Loucy (cell line): Measurements from ENCODE around the gene SEC14L1.

Source experiments
- H2AFZ ChIP-seq: fragments of 200-600 bp; sonication (generic); 2 replicates; pipeline ENCODE4 v1.6.0; 2016; ENCODE audit warnings: antibody characterized with exemption, mild to moderate bottlenecking, low read length, moderate library complexity
- H3F3A ChIP-seq: fragments of 200-600 bp; 2 replicates; pipeline ENCODE4 v1.6.0; 2016; ENCODE audit warnings: antibody characterized with exemption, low read depth, mild to moderate bottlenecking
- H3K27me3 ChIP-seq: fragments of 200-600 bp; sonication (generic); 2 replicates; pipeline ENCODE4 v1.6.1; 2014; ENCODE audit warnings: low read length, mild to moderate bottlenecking; ENCODE audit not compliant: insufficient read depth, poor library complexity, severe bottlenecking
- H3K36me3 ChIP-seq: fragments of 200-600 bp; sonication (generic); 2 replicates; pipeline ENCODE4 v1.6.1; 2016; ENCODE audit warnings: low read length; ENCODE audit not compliant: insufficient read depth
- H3K4me1 ChIP-seq: fragments of 200-600 bp; sonication (generic); 2 replicates; pipeline ENCODE4 v1.5.1; 2014; ENCODE audit warnings: low read length, mild to moderate bottlenecking; ENCODE audit not compliant: insufficient read depth, poor library complexity, severe bottlenecking
- H3K4me2 ChIP-seq: fragments of 200-600 bp; sonication (generic); 2 replicates; pipeline ENCODE4 v1.6.0; 2014; ENCODE audit warnings: antibody characterized with exemption, low read length, low read depth, mild to moderate bottlenecking; ENCODE audit not compliant: poor library complexity, severe bottlenecking
- H3K4me3 ChIP-seq: fragments of 200-600 bp; sonication (generic); 2 replicates; pipeline ENCODE4 v1.5.1; 2014; ENCODE audit warnings: low read length, mild to moderate bottlenecking, mixed read lengths; ENCODE audit not compliant: poor library complexity, severe bottlenecking
- H3K79me2 ChIP-seq: fragments of 200-600 bp; sonication (generic); 2 replicates; pipeline ENCODE4 v1.6.1; 2014; ENCODE audit warnings: low read length; ENCODE audit not compliant: insufficient read depth
- H3K9ac ChIP-seq: fragments of 200-600 bp; sonication (generic); 2 replicates; pipeline ENCODE4 v1.6.0; 2014; ENCODE audit warnings: mild to moderate bottlenecking, low read depth, low read length, moderate library complexity; ENCODE audit not compliant: poor library complexity, severe bottlenecking
- H3K9me2 ChIP-seq: fragments of 200-600 bp; sonication (generic); replicated peaks from 2 replicates; pipeline ENCODE4 v1.6.1; 2016; ENCODE audit warnings: low read depth, low read length, mixed read lengths
- H3K9me3 ChIP-seq: fragments of 200-600 bp; sonication (generic); 2 replicates; pipeline ENCODE4 v1.6.1; 2014; ENCODE audit warnings: mild to moderate bottlenecking, antibody characterized with exemption, low read length, low read depth; ENCODE audit not compliant: insufficient read depth
- H4K20me1 ChIP-seq: fragments of 200-600 bp; sonication (generic); 2 replicates; pipeline ENCODE4 v1.6.0; 2014; ENCODE audit warnings: antibody characterized with exemption, low read length, mild to moderate bottlenecking; ENCODE audit not compliant: insufficient read depth, poor library complexity, severe bottlenecking
- EZH2phosphoT487 ChIP-seq: fragments of 200-600 bp; IDR thresholded peaks from 2 replicates; pipeline ENCODE4 v1.6.1; 2018; ENCODE audit warnings: antibody characterized with exemption, mild to moderate bottlenecking, moderate library complexity, borderline replicate concordance
- TF ChIP-seq, protein P1 (sequence below): fragments of 200-600 bp; sonication (generic); conservative IDR thresholded peaks from 2 replicates; pipeline ENCODE4 v1.5.1; 2014; ENCODE audit warnings: mild to moderate bottlenecking, antibody characterized with exemption, low read length

Gene SEC14L1

DNA sequence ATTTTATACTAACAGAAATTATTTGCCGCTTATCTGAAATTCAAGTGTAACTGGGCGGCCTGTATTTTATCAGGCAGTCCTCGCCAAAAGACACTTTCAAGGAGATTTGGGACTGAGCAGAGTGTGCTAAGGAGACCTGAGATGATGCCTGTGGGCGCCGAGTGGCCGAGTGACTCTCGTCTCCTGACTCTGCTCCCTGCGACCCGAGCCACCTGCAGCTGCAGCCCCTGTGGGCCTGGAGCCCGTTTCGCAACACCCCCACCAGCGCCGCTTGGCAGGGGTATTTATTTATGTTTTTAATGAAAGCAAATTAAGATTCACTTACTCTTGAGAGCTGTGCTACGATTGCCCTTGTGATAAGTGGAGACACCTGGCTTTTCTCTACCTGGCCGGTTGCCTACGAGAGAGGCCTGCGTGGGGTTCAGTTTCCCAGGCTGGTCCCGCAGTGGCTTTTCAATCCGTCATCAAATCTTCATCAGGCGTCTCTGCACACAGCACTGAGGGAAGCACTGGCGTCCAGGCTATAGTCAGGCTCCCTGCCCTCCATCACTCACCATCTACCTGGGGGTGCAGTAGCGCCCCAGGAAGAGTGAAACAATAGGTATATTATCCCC, 124.0 kb downstream of the SEC14L1 start:
- no peak overlapping the region for H3K4me2 ChIP-seq
- no peak overlapping the region for H2AFZ ChIP-seq
- no peaks in the 10 kb centered on the region for H3K36me3 ChIP-seq

DNA sequence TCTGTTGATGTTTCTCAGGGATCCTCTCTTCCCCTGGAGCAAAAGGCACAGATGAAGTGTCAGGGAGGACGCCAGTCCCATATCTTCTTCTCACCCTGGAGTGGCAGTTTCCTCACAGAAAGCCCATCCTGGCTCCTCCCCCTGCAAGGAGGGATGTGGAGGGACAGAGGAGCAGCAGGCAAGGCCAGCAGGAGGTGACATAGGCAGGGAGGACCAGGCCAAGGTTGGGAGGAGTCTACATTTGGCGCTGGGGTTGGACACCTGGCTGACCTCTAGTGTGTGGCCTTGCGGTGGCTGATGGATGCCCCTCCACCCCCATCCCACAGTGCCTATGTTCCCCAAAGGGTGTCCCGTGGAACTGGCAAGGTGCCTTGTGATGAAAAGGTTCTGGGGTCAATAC, 125.4 kb downstream of the SEC14L1 start:
- Histone ChIP-seq H3K4me3 (no peak overlapping the region), H3K9me3 (no peaks in the 10 kb centered on the region), H4K20me1 (no peaks in the 10 kb centered on the region), H3F3A (no peaks in the 10 kb centered on the region), H3K9ac (no peak overlapping the region), H3K9me2 (no peaks in the 10 kb centered on the region), H3K4me1 (no peaks in the 10 kb centered on the region), H3K27me3 (no peaks in the 10 kb centered on the region), H3K79me2 (no peaks in the 10 kb centered on the region), H3K36me3 (no peaks in the 10 kb centered on the region), H2AFZ (0 out of 2 replicates have a peak overlapping the region, but pooled peaks have one; percentile 7), H3K4me2 (no peak overlapping the region)
- TF ChIP-seq, protein P1, sequence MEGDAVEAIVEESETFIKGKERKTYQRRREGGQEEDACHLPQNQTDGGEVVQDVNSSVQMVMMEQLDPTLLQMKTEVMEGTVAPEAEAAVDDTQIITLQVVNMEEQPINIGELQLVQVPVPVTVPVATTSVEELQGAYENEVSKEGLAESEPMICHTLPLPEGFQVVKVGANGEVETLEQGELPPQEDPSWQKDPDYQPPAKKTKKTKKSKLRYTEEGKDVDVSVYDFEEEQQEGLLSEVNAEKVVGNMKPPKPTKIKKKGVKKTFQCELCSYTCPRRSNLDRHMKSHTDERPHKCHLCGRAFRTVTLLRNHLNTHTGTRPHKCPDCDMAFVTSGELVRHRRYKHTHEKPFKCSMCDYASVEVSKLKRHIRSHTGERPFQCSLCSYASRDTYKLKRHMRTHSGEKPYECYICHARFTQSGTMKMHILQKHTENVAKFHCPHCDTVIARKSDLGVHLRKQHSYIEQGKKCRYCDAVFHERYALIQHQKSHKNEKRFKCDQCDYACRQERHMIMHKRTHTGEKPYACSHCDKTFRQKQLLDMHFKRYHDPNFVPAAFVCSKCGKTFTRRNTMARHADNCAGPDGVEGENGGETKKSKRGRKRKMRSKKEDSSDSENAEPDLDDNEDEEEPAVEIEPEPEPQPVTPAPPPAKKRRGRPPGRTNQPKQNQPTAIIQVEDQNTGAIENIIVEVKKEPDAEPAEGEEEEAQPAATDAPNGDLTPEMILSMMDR = no peak
- no peak for TF ChIP-seq EZH2phosphoT487

More for the DNA sequence above, 124.0 kb downstream of the SEC14L1 start:
- no peaks in the 10 kb centered on the region for H3K9me2 ChIP-seq
- H3K27me3 ChIP-seq = no peaks in the 10 kb centered on the region
- no peak overlapping the region for H3K4me3 ChIP-seq
- no peak overlapping the region for H3K9ac ChIP-seq
- H3K4me1 ChIP-seq = no peaks in the 10 kb centered on the region
- no peaks in the 10 kb centered on the region for H3K79me2 ChIP-seq
- H3K9me3 ChIP-seq = no peaks in the 10 kb centered on the region
- no peaks in the 10 kb centered on the region for H3F3A ChIP-seq
- H4K20me1 ChIP-seq = no peaks in the 10 kb centered on the region
- TF ChIP-seq, protein P1 = no peak
- TF ChIP-seq EZH2phosphoT487 = no peak
